GM21529 (cell line): ENCODE results near the gene FNDC3A.
"Not testable (repeated sequence)": the region's sequence is repeated elsewhere in the genome, so short reads cannot be mapped to it uniquely, and the experiment has no call there.

ENCODE experiments used
- ATAC-seq: cut with Tn5 transposase; IDR thresholded peaks from one replicate; pipeline ENCODE4 v1.9.1; 2021; ENCODE audit not compliant: unreplicated experiment

The FNDC3A gene

DNA sequence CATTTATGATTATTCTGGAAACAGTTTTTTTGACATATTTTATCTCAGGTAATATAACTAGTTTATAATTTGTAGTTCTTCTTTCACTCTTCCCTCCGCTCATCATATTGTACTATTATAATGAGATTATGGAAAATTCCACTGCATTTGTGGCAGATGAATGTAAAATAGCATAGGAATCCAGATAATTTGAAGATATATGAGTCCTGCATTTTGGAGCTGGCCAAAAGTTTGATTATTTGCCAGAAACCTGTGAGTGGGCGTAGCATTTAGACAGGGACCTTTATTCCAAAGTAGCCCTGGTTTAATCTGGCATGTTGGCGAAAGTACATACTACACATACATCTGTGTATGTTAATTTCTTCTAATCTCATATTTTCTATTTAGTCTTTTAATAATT lies 65.2 kb downstream of the FNDC3A start:
- ATAC-seq = no peak

DNA sequence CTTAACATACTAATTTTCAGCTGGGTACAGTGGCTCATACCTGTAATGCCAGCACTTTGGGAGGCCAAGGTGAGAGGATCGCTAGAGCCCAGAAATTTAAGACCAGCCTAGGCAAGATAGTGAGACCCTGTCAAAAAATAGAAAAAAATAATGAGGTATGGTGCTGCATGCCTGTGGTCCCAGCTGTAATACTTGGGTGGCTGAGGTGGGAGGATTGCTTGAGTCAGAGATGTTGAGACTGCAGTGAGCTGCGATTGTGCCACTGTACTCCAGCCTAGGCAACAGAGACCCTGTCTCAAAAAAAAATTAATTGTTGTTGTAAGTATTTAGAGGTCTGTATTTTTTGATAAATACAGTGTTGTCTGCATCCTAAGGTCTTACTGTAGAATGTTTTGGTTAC lies 66.8 kb downstream of the FNDC3A start:
- ATAC-seq = no peak

DNA sequence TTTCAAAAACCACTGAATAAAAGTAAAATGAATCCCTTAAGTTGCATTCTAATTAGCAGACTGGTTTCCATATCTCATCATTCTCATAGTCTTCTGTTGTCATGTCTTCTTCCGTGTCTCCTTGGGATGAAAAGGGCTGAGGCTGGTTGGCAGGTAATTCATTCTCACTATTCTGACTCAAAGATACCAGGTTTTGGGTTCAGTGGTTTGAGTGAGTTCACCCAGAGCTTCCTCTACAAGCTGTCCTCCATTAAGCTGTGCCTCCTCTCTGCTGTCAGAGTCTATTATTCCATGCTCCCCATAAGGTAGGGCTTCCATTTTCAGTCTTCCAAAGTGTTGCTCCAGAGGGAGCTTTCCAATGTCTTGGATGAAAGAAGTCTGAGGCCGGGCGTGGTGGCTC lies 68.3 kb downstream of the FNDC3A start:
- no peak for ATAC-seq

DNA sequence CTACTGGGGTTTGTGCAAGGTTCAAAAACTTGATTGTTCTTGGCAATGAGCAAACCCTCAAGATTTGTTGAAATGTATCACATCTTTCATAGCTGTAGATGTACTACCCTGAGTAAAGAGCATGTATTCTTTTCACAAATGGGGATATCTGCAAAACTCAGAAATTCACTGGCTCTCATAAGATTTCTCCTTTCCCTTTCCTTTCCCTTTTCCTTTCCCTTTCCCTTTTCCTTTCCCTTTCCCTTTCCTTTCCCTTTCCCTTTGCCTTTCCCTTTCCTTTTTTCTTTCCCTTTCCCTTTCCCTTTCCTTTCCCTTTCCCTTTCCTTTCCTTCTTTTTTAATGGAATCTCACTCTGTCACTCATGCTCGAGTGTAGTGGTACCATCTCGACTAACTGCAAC lies 69.1 kb downstream of the FNDC3A start:
- ATAC-seq = no peak

DNA sequence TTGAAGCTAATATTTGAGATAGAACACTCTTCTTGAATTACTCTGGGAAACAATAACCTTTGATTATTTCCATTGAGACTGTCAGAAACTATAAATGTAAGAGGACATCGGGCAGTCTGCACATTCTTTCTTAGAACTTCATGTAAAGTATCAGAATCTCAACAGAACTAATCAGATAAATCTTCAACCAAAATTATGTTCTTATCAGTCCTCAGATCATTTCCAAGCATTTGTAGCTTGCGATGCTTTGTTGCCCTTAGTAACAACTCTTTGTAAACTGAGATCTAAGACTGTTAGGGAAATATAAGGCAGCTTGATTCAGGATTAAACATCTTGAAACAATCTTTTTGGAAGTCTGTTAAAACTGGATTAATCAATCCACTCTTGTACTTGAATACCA lies 70.3 kb downstream of the FNDC3A start:
- ATAC-seq = no peak

DNA sequence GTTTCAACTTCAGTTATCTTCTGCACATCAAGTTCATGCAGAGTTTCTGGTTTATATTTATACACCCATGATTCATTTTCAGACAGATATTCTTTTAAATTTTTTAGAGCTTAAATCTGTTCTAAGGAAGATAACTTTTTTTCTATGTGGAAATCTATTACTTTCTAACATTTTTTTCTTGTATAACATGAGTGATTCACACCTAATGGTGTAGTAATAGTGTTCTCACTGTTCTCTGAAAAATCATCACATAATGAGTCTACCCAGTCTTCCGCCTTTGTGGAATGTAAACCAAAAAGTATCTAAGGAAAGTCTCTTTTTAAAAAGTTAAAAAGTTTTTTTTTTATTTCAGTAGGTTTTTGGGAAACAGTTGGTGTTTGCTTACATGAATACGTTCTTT lies 70.8 kb downstream of the FNDC3A start:
- no peak for ATAC-seq

DNA sequence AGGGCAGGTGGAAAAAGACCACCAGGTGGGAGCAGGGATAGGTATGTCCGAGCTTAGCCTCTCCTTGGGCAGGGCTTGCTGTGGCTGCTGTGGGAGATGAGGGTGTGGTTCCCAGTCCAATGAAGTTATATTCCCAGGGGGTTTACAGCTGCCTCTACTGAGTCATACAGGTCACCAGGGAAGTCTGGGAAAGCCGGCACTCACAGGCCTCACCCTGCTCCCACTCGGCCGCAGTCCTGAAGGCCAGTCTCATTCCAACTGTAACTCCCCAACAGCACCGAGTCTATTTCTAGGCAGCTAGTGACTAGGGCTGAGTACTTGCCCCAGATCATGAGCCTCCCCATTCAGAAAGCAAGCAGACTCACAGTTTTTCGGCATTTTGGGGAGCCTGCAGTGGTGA lies 77.1 kb downstream of the FNDC3A start:
- no peak for ATAC-seq

DNA sequence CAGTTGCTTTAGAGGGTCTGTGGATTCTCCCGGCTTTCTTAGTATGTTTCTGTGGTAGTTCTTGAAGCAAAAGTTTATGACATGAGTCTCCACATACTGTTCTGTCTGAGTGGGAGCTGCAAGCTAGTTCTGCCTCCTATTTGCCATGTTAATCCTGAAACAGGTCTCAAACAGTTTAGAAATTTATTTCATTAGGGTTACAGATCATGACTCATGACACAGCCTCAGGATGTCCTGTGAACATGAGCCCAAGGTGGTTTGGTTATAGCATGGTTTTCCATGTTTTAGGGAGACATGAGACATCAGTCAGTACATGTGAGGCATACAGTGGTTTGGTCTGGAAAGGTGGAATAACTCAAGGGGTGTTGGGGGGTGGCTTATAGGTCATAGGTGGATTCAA lies 77.5 kb downstream of the FNDC3A start:
- ATAC-seq = no peak

DNA sequence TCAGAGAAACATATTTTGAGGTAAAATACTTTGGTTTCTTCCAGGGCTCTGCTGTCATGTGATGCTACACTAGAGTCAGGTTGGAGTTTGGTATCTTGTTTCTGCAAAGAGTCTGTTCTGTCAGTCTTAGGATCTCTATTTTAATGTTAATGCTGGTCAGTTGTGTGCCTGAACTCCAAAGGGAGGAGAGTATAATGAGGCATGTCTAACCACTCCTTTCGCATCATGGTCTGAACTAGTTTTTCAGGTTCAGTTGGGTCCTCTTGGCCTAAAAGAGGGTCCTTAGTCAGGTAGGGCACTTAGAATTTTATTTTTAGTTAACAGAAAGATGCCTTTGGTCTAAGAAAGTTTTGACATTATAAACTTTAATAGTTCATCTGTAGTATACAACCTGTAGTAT lies 78.2 kb downstream of the FNDC3A start:
- ATAC-seq = no peak

DNA sequence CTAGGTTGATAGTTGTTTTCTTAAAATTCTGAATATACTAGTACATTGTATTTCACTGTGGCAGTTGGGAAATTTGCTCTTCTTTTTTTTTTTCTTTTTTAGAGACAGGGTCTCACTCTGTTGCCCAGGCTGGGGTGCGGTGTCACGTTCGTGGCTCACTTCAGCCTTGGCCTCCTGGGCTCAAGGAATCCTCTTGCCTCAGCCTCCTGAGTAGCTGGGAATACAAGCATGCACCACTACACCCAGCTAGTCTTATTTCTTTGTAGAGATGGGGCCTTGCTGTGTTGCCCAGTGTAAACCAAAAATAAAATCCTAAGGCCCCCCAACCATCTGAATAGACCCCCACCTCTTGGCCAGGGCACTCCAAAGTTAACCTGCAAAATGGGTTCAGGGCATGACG lies 79.3 kb downstream of the FNDC3A start:
- no peak for ATAC-seq

DNA sequence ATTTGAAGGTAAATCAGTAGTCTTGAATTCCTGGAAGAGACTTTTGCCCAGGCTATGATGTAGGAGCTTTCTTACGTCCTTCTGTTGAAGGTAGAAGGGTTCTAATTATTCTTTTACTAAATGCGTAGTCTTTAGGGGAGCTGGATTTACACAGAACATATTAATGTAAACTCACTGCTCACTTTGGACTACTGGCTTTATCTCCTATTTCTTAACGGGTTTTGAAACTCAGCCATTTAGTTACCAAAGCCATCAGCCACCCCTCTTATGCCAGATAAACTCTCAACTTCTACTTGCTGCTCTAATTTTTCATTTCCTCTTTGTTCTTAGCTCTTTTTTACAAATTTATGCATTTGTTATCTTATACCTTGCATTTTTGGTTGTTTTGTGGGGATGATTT lies 81.5 kb downstream of the FNDC3A start:
- ATAC-seq = no peak

DNA sequence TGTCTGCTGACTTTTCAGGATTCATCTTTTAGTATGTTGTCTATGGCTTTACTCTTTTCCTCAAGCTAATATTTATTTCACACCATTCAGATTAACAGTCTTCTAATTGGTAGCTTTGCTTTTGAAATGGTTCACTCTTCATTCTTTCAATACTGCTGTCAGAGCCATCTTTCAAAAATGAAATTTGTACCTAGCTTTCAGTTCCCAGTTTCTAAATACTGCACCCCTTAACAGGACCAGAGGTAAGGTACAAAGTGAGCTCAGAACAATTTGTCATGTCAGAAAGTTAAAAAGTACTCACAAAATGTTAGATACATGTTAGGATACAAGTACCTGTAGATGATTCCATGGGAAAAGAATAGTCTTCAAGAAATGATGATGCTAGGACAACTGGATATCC lies 83.0 kb downstream of the FNDC3A start:
- no peak for ATAC-seq

DNA sequence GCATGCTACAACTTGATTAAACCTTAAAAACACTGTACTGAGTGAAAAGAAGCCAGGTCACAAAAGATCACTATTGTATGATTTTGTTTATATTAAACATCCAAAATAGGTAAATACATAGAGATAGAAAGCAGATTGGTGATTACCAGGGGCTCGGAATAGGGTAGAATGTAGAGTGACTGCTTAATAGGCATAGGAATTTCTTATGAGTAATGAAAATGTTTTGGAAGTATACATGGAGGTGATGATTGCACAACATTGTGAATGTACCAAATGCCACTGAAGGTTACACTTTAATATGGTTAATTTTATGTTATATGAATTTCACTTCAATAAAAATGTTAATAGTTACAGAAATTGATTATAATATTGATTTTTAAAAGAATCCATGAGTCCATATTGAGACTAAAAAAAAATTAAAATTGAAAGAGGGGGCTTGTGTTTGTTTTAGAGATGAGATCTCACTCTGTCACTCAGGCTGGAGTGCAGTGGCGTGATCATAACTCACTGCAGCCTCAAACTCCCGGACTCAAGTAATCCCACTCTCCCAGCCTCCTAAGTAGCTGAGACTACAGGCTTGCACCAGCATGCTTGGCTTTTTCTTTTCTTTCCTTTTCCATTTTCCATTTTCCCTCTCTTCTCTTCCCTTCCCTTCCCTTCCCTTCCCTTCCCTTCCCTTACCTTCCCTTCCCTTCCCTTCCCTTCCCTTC lies 85.1 kb downstream of the FNDC3A start:
- no peak for ATAC-seq

DNA sequence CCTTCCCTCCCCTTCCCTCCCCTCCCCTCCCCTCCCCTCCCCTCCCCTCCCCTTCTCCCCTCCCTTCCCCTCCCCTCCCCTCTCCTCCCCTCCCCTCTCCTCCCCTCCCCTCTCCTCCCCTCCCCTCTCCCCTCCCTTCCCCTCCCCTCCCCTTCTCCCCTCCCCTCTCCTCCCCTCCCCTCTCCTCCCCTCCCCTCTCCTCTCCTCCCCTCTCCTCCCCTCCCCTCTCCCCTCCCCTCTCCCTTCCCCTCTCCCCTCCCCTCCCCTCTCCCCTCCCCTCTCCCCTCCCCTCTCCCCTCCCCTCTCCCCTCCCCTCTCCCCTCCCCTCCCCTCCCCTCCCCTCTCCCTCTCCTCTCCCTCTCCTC lies 85.7 kb downstream of the FNDC3A start:
- not testable (repeated sequence) for ATAC-seq

DNA sequence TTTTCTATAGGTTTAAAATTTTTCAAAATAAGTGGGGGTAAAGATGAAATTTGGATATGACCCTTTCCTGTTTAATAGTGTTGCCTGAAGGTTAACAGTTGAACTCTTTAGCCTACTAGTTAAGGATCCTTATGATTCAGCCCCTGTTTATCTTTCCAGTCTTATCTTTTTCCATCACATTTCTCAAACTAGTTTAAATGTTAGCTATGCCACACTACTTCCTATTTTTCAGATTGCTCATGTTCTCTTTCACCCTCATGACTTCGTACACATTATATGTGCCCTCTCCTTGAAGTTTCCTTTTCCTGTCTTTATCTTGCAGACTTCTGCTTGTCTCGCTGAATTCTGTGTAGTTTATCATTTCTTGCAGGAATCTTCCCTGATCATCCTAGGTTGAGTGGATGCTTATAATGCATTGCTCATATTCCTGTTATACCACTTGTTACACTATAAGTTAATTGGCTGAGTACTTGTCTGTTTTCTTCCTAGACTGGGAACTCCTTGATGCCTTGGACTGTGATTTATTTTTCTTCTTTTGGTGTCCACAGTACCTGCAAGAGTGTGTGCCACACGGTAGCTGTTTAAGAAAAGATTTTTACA lies 86.7 kb downstream of the FNDC3A start:
- ATAC-seq = no peak

DNA sequence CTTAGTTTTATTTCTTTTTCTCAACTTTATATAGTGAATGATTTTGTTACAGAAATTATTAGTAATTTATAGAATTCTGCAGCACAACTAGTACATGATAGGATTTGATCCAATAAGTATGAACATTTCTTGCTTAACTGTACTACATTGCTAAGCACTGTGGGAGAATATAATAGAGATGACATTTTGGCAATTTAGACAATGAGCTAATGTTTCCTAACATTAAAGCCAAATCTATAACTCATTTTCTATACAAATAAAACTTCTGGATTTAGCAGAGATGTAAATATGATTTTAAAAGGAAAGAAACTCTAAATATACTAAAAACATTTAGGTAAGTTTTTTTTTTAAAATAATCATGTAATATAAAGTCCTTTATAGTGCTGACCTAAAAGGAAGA lies 87.3 kb downstream of the FNDC3A start:
- ATAC-seq = no peak

DNA sequence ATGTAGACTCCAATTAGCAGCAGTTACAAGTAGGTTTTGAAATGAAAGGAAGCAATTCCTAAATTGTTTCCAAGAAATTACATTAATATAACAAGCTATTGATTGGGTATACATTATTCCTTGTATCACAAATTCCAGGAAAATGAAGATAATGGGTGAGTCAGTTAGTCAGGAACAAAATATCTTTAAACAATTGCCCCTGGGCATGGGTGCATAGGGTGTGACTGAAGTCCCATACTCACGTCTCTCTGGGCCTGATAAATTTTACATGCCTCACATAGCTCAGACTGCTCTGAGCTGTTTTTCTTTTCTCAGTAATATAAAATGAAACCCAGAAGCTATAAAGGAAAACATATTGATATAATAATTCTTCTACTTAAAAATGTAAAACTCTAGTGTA lies 87.8 kb downstream of the FNDC3A start:
- no peak for ATAC-seq

DNA sequence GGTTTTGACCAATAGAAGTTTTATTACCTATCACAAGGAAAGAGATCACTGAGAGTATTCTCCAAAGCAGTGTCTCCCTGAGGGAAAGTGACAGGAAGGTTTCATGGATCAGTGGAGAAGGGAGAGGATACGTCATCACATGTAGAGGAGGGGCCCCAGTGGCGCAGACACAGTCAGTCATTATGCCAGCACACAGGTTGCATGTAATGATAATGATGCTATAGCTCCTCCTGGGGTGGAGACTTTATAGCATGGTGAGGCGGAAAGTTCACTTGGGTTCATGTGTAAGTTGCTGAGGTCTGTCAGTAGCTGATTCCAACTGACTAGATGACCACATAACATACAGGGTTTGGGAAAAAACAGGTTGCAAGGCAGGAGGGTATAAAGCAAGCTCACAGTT lies 88.8 kb downstream of the FNDC3A start:
- no peak for ATAC-seq

DNA sequence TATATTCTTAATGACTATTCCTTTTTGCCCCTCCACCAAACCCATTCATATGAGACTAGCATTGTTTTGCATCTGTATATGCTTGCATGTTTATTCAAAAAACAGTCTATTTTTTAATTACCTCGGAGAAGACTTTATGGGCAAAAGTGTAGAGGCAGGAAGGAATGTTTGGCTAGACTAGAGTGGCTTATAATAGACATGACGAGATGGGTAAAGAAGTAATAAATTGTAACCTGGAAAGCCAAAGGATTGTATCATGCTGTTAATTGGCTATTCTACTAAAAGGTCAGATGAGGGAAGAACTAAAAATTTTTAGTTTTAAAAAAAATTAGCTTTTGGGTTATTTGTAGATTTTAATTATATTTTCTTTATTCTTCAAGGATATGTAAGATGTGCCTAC lies 91.1 kb downstream of the FNDC3A start:
- ATAC-seq = no peak

DNA sequence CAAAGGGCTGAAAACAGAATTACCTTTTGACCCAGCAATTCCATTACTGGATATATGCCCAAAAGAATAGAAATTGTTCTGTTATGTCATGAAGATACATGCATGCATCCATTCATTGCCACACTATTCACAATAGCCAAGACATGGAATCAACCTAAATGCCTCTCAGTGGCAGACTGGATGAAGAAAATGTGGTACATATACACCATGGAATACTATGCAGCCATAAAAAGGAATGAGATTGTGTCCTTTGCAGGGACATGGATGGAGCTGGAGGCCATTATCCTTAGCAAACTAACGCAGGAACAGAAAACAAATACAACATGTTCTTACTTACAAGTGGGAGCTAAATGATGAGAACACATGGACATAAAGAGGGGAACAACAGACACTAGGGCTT lies 92.8 kb downstream of the FNDC3A start:
- not testable (repeated sequence) for ATAC-seq

DNA sequence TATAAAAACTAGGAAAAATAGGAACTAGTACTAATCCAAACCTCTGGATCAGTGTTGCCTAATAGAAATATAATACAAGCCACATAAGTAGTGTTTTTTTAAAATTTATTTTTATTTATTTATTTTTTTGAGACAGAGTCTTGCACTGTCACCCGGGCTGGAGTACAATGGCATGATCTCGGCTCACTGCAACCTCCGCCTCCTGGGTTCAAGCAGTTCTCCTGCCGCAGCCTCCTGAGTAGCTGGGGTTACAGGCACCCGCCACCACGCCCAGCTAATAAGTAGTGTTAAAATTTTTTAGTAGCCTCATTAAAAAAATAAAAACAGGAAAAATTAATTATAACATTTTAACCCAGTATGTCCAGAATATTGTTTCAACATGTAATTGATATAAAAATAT lies 94.3 kb downstream of the FNDC3A start:
- not testable (repeated sequence) for ATAC-seq

DNA sequence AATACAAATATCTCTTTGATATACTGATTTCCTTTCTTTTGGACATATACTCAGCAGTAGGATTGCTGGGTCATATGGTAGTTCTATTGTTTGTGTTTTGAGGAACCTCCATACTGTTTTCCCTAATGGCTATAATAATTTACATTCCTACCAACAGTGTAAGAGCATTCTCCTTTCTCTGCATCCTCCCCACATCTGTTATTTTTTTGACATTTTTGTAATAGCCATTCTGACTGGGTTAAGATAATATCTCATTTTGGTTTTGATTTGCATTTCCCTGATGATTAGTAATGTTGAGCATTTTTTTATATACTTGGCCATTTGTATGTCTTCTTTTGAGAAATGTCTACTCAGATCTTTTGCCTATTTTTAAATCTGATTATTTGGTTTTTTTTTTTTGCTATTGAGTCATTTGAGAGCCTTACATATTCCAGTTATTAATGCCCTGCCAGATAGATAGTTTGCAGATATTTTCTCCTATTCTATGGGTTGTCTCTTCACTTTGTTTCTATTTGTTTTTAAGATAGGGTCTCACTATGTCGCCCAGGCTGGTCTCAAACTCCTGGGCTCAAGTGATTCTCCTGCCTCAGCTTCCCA lies 95.7 kb downstream of the FNDC3A start:
- ATAC-seq = no peak
